GM21723 (cell line): ENCODE measurements around the gene FNDC3B.

Source experiments
- ATAC-seq: cut with Tn5 transposase; IDR thresholded peaks from one replicate; pipeline ENCODE4 v1.9.1; 2021; ENCODE audit warnings: mild to moderate bottlenecking, moderate library complexity; ENCODE audit not compliant: unreplicated experiment

FNDC3B gene

GRCh38 chr3:172276103-172276502 is 236.7 kb downstream of the FNDC3B start:
- ATAC-seq, result no peak

GRCh38 chr3:172277151-172277652 is 237.8 kb downstream of the FNDC3B start:
- no peak for ATAC-seq

DNA sequence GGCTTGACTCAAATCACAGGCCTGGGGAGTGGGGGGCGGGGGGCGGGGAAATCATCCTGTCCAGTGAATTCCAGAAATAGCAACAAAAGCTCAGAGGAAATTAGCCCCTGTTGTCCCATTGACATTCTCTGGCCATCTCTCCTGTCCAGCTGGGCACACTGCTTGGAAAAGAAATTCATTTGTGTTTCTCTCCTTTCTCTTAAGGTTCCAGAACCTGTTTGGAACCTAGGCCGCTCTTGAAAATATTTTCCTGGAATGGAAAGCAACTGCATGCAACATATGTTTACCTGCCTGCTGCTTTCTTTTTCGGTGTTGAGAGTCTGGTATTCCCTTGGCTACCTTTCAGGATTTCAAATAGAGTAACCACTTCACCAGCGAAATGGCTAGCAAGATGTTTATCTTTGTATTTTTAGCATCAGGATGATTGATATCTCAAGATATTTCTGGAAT is 239.8 kb downstream of the FNDC3B start:
- no peak for ATAC-seq

DNA sequence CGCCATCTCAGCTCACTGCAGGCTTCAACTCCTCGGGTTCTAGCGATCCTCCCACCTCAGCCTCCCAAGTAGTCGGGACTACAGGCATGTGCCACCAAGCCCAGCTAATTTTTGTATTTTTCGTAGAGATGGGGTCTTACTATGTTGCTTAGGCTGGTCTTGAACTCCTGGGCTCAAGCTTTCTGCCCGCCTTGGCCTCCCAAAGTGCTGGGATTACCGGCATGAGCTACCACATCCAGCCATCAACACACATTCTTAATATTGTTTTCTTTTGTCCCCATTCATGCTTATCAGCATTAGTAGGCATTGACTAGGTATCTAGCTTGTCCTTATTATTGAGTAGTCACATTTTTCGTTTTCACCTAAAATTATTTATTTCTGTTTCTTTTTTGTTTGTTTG is 240.6 kb downstream of the FNDC3B start:
- no peak for ATAC-seq

- ATAC-seq, result no peak
These were observed 241.2 kb downstream of the FNDC3B start for GRCh38 chr3:172280406-172281051.

GRCh38 chr3:172281884-172282283 is 242.5 kb downstream of the FNDC3B start:
- no peak for ATAC-seq

GRCh38 chr3:172282850-172283249 is 243.5 kb downstream of the FNDC3B start:
- ATAC-seq, result no peak

GRCh38 chr3:172283841-172284357 is 244.5 kb downstream of the FNDC3B start:
- ATAC-seq, result no peak

- ATAC-seq, result no peak
These were observed 246.5 kb downstream of the FNDC3B start for GRCh38 chr3:172285844-172286243.

DNA sequence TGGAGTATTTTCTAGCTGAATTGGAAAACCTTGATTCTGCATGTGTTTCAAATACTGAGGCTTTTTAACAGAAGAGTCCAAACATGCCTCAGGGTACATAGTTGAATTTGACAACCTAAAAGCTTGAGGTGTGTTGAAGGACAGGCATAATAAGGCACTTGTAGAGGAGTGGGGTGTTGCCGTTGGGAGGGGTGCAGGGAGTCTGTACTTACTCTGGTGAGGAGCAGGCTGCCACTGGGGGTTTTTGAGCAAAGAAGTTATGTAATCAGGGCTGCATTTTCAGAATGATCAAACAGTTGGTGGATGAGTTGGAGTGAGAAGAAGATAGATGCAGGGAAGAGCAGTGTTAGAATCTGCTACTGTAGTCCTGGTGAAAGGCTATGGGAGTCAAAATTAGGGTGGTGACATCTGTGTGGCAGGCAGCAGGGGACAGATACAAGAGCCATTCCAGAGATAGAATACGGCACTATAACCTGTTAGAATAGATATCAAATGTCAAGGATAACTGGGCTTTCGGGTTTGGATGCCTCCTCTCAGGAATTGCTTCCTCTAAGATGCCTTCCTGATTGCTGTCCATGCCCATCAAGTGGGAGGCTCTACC is 247.3 kb downstream of the FNDC3B start:
- ATAC-seq, result no peak

DNA sequence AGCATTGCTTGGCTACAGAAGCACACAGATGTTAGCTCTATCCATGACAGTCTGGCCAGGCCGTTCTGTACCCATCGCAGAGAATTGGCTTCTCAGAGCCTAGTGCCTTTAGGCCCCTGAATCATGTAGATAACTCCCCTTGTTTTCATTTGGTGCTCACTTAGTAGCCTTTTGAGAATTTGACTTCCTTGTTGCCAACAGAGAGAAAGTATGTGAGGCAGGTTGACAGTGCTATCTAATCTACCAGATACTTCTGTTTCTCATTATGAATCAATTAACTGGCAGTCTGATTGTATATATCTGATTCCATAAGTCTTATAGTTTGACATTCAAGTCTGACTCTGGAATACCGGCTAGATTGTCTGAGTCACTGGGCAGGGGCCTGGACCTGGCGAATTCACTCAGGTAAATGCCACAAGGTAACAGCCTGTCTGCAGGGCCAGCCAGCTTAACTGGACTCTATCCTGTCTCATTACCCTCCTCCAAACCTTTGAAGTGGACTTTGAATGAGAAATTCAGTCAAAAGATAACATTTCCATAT is 248.6 kb downstream of the FNDC3B start:
- no peak for ATAC-seq

DNA sequence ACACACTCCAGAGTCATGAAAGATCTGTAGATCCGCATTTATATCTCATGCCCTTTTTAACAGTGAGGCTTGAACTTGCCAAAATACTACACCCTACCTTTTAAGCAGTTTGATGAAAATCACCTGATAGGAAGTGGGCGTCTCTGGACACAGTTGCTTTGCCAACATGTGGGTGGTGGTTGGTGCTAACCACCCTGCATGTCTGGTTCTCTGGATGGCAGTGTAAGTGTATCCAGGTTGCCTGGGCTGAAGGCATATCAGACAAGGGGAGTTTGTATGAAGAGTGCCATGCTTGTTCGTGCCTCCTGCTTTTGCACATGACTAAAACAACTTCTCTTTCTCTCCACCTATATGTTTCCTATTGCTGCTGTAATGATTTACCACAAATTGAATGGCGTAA is 249.3 kb downstream of the FNDC3B start:
- ATAC-seq, result no peak

- peak; percentile 73 for ATAC-seq
These were observed 250.2 kb downstream of the FNDC3B start for GRCh38 chr3:172289583-172289982.

DNA sequence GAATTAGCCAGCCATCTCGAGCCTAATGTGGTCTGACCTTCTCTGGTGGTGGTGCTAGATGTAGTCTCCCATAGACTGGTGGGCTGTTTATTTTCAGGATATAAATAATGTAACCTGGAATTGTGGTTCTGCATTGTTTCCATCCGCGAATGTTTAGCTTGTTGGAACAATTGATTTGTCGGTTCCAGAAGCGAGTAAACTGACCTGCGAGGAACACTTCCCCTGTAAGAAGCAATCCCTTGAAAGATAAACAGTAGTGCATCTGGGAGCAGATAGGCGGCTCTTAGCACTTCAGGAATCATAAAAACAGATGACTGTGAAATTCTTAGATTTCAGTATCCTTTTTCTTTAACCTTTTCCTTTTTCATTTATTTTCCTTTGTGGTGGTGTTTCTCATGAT is 251.1 kb downstream of the FNDC3B start:
- ATAC-seq, result no peak

- no peak for ATAC-seq
These were observed 252.3 kb downstream of the FNDC3B start for GRCh38 chr3:172291650-172292049.

DNA sequence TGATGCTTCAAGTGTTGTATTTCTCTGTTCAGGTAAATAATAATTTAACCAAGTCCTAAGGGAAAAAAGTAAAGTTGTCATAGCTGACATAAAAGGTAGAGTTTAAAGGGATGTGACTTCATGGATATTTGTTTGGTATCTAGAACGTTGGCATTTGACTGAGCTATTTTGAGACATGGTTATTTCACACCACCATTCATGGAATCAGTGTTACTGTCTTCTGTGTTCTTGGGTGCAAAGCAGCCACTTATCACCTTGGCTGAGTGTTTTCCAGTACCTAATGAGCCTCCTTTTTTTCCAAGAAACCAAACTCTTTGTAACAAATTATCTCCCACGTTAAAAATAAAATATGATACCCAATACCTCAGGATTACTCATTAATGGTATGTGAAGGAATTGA is 253.0 kb downstream of the FNDC3B start:
- no peak for ATAC-seq

DNA sequence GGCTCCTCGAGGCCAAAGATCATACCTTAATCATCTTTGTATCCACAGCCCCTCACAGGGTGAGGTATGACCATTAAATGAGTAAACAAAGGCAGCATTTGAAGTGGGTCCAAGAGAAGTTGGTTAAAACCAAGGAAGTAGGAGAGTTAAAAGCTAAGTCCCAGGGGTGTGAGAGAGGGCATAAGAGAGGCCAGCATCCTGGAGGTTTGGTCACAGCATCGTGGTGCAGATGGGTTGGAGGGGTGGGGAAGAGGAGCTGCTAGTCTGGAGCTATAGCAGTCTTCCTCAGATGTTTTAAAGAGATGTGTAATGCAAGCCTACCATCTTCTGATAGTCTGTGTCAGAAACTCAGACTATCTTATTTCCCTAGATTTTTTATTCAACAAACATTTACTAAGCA is 253.7 kb downstream of the FNDC3B start:
- ATAC-seq, result no peak

- ATAC-seq, result no peak
These were observed 254.9 kb downstream of the FNDC3B start for GRCh38 chr3:172294223-172294806.

DNA sequence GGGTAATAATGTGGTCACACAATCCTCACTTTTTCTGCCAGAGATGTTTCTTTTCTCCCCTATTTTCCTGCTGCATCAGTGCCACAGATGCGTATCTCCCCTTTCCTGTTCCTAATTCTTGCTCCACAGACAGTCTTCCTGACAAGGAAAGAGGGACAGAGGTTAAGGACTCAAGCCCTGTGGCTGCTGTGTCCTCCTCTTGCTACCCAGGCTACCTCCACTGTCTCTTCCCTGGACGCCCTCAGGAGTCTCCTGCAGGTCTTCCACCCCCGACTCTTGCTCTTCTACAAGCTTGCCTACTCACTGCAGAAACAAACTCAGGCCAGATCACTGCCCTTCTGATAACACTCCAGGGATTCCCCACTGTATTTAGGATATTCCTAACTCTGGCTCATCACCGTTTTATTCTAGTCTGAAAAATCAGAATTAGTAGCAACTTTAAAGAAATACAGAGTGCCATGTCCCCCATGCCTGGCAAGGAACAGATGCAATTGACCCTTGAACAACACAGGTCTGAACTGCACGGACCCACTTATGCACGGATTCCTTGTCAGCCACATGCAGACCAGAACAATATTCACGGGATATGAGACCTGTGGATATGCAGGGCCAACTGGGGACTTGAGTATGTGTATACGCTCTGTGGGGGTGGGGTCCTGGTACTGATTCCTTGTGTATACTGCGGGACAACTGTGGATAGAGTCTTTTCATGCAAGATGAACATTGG is 257.0 kb downstream of the FNDC3B start:
- no peak for ATAC-seq

DNA sequence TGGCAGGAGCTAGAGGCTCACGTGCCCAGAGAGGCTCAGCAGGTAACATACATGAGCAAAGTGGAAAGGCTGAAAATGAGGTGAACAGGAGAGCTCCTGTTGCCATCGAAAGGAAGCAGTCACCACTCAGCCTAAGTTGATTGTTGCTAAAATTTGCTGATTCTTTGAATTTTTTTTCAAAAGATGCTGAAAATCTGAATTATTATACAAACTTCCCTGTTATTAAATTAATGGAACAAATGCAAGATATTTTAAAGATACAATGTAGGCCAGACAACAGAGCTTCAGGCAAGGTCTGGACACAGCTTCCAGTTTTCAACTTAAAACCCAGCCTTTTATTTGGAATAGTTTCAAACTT is 257.6 kb downstream of the FNDC3B start:
- no peak for ATAC-seq

DNA sequence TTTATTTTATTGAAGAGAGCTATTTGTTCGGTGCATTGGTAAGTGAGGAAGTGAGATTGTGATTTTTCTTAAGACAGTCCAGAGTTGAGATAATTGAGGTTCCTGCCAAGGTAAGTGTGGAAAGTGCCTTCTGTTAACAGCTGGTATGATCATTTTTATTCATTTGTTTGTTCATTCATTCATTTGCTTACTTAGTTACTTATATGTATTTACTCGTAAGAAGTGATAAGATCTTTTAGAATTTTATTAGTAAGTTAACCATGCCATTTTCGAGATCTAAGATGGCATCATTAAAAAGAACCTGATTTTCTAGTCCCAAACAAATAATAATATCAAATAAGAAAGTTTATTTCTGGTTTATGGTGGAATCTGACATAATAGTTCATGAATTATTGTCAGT is 258.9 kb downstream of the FNDC3B start:
- no peak for ATAC-seq
